GM21717 (cell line): ENCODE measurements around the gene PLEKHO2.
"Not testable (repeated sequence)": the region's sequence is repeated elsewhere in the genome, so short reads cannot be mapped to it uniquely, and the experiment has no call there.

Experiments
- ATAC-seq: cut with Tn5 transposase; IDR thresholded peaks from one replicate; pipeline ENCODE4 v1.9.1; 2021; ENCODE audit warnings: mild to moderate bottlenecking, moderate library complexity; ENCODE audit not compliant: unreplicated experiment

The PLEKHO2 gene, protein sequence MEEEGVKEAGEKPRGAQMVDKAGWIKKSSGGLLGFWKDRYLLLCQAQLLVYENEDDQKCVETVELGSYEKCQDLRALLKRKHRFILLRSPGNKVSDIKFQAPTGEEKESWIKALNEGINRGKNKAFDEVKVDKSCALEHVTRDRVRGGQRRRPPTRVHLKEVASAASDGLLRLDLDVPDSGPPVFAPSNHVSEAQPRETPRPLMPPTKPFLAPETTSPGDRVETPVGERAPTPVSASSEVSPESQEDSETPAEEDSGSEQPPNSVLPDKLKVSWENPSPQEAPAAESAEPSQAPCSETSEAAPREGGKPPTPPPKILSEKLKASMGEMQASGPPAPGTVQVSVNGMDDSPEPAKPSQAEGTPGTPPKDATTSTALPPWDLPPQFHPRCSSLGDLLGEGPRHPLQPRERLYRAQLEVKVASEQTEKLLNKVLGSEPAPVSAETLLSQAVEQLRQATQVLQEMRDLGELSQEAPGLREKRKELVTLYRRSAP

GRCh38 chr15:64841344-64842095 is at the start of gene PLEKHO2:
Gene PLEKHO2 (plus strand): TSS chr15:64841915. CDS start chr15:64842017, 102 bp downstream.
- ATAC-seq: peak; percentile 51

GRCh38 chr15:64792282-64792681 is 49.4 kb upstream of the PLEKHO2 start:
- no peak for ATAC-seq

DNA sequence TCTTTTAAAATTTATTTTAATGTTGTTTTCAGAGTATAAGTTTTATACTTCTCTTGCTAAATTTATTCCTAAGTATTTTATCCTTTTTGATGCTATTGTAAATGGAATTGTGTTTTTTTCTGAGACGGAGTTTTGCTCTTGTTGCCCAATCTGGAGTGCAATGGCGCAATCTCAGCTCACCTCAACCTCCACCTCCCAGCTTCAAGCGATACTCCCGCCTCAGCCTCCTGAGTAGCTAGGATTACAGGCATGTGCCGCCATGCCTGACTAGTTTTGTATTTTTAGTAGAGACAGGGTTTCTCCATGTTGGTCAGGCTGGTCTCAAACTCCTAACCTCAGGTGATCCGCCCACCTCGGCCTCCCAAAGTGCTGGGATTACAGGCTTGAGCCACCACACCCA is 46.4 kb upstream of the PLEKHO2 start:
- not testable (repeated sequence) for ATAC-seq

GRCh38 chr15:64795921-64796320 is 45.8 kb upstream of the PLEKHO2 start:
- ATAC-seq: not testable (repeated sequence)

GRCh38 chr15:64798905-64799304 is 42.8 kb upstream of the PLEKHO2 start:
- not testable (repeated sequence) for ATAC-seq

GRCh38 chr15:64800476-64800875 is 41.2 kb upstream of the PLEKHO2 start:
- ATAC-seq: no peak

DNA sequence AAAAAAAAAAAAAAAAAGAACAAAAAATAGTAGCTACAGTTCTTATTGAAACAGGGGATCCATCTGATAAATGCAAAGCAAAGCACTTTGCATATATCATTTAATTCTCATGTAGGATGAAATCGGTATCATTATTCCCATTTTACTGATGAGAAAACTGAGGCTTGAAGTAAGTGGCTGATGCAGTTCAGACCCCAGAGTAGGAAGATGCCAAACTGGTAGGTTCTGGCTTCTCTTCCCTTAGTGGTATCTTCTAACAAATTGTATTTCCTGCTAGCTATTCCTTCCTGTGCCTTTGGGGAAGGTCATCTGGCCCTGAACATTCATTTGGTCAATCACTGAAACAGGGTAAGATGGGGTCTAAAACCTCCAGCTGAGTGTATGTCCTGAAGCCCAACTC is 38.2 kb upstream of the PLEKHO2 start:
- ATAC-seq: no peak

GRCh38 chr15:64804619-64805018 is 37.1 kb upstream of the PLEKHO2 start:
- no peak for ATAC-seq

DNA sequence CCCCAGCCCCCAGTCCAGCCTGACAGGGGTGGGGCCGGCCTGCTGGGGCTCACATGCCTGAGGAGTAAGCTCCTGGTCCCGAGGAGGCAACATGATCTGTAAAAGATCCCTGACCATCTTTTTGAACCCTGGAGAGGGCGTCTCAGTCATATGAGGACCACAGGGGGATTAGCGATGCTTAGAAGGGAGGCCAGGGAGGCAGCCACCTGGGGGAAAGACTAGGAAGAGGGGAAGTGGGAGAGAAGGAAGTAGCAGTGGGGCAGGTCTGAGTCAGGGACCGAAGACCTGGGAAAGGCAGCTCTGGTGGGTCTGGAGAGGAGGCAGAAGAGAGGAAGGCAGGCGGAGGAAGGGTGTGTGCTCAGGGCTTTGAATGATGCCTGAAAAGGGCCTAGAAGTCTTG is 35.2 kb upstream of the PLEKHO2 start:
- ATAC-seq: no peak

- no peak for ATAC-seq
These were observed 34.5 kb upstream of the PLEKHO2 start for GRCh38 chr15:64807051-64807749.

GRCh38 chr15:64807751-64808222 is 33.9 kb upstream of the PLEKHO2 start:
- ATAC-seq: no peak

GRCh38 chr15:64808785-64809453 is 32.8 kb upstream of the PLEKHO2 start:
- no peak for ATAC-seq

DNA sequence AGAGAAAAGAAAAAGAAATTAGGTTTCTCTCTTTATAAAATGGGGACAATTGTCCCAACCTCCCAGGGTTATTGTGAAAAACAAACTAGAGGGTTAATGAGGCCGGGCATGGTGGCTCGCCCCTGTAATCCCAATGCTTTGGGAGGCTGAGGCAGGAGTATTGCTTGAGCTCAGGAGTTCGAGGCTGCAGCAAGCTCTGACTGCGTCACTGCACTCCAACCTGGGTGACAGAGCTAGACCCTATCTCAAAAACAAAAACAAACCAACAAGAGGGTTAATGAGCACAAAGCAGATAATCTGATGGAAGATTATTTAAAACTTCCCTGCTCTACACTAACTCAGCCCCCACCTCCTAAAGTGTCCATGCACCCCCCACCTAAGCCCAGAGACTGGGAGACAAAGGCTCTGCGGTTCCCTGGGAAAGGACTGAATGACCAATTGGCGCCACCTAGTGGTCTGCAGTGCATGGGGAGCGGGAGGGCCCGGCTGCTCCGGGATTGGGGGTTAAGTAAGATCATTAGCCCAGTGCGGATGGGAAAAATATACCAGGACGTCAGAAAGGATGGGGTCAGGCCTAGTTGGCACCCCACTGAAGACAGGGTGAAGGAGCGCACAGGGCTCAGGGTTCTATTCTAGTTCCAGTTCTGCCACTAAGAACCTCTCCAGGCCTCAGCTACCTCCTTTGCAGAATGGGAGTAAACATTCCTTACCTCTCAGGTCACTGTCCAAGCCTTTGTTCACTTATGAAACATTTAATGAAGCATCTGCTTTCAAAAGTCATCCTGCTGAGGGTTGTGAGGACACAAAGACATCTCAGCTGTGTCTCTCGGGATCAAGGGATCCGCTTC is 31.8 kb upstream of the PLEKHO2 start:
- no peak for ATAC-seq

- ATAC-seq: no peak
These were observed 31.0 kb upstream of the PLEKHO2 start for GRCh38 chr15:64810497-64811326.

- no peak for ATAC-seq
These were observed 28.6 kb upstream of the PLEKHO2 start for GRCh38 chr15:64813075-64813474.

DNA sequence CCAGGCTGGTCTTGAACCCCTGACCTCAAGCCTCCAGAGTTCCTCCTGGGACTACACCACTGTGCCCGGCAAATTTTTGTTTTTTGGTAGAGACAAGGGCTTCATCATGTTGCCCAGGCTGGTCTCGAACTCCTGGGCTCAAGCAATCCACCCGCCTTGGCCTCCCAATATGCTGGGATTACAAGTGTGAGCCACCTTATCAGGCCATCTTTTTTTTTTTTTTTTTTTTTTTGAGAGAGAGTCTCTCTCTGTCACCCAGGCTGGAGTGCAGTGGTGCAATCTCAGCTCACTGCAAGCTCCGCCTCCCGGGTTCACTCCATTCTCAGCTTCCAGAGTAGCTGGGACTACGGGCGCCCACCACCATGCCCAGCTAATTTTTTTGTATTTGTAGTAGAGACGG is 27.4 kb upstream of the PLEKHO2 start:
- not testable (repeated sequence) for ATAC-seq

DNA sequence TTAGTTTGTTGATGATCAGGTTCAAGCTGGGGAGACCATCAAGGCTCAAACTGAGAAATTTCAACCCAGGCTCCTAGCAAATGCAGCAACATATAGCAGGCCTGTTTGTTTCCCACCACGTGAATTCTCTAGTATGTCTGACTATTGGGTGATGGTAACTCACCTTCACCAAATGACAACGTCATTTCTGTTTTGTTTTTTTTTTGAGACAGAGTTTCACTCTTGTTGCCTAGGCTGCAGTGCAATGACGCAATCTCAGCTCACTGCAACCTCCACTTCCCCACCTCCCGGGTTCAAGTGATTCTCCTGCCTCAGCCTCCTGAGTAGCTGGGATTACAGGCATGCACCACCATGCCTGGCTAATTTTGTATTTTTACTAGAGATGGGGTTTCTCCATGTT is 26.8 kb upstream of the PLEKHO2 start:
- ATAC-seq: not testable (repeated sequence)

GRCh38 chr15:64816452-64816851 is 25.3 kb upstream of the PLEKHO2 start:
- ATAC-seq: no peak

DNA sequence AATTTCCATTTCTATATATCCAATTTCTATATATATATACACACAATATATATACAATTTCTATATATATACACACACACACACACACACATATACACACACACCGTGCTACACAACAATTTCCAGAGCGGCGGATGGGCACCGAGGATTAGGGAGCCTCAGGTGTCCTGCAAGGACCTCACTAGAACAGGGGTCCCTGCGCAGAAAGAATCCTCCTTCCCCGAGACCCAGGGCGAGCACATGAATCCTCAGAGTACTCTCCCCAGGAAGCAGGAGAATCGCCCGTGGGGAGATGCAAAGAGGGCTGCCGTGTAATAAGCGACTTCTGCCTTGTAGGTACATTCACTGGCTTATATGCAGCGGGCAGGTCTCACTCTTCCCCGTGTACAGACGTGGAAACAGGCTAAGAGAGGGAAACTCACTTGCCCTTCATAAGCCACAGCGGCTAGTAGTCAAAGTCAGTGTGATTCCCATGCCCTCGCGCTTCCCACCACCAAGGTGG is 16.7 kb upstream of the PLEKHO2 start:
- ATAC-seq: peak; percentile 4
